Uterus (tissue), 4 donors: Measurements from ENCODE around the gene KIF9. TPM values are rescaled to one million over a fixed set of nuclear protein-coding genes. Genes with fewer than 3 reads are reported as not detected.
A peak's percentile ranks its signal among the peaks of the same experiment; 100 is the strongest.
"Not testable (repeated sequence)": the region's sequence is repeated elsewhere in the genome, so short reads cannot be mapped to it uniquely, and the experiment has no call there.

Source experiments
- DNase-seq, 2 donors: peaks; one replicate each; pipeline ENCODE4 v3.0.0-alpha.2; 2019 to 2020
- H3K27ac ChIP-seq, 2 donors: fragments of 200-600 bp; sonication (generic); 1 replicate in 1 of 2; 2 replicates in 1 of 2; pipeline ENCODE4 v1.5.1; 2016 to 2018
- H3K27me3 ChIP-seq, 2 donors: fragments of 200-600 bp; sonication (generic); one replicate each; pipeline ENCODE4 v1.5.1; 2018 to 2019; ENCODE audit warnings: control low read depth in 1 of 2
- H3K36me3 ChIP-seq, 2 donors: fragments of 200-600 bp; sonication (generic); one replicate each; pipeline ENCODE4 v1.5.1; 2019; ENCODE audit warnings: control low read depth in 1 of 2
- H3K4me1 ChIP-seq, 2 donors: fragments of 200-600 bp; sonication (generic); one replicate each; pipeline ENCODE4 v1.5.1; 2018 to 2019; ENCODE audit warnings: control low read depth in 1 of 2
- H3K4me3 ChIP-seq, 2 donors: fragments of 200-600 bp; sonication (generic); 1 replicate in 1 of 2; 2 replicates in 1 of 2; pipeline ENCODE4 v1.5.1; 2018 to 2019; ENCODE audit warnings: mild to moderate bottlenecking in 1 of 2
- H3K9me3 ChIP-seq, 2 donors: fragments of 200-600 bp; sonication (generic); one replicate each; pipeline ENCODE4 v1.5.1; 2019; ENCODE audit warnings: control low read depth in 1 of 2
- CTCF ChIP-seq, 4 experiments: fragments of 200-600 bp in 2 of 4; fragments of 450-650 bp in 2 of 4; sonication (generic) in 2 of 4; IDR thresholded peaks; one replicate each; pipeline ENCODE4 v1.5.1; 2016 to 2019; ENCODE audit warnings: antibody characterized with exemption in 4 of 4, mild to moderate bottlenecking in 2 of 4, moderate library complexity in 1 of 4
- POLR2A ChIP-seq, 2 donors: fragments of 450-650 bp; IDR thresholded peaks; one replicate each; pipeline ENCODE4 v1.6.1; 2016; ENCODE audit warnings: antibody characterized with exemption in 2 of 2, mild to moderate bottlenecking in 1 of 2, moderate library complexity in 1 of 2
- intact Hi-C: fragments of 100-400 bp; cut with DNase I; formaldehyde crosslinking; loops from one replicate; pipeline ENCODE4 v1.15.1; 2023; ENCODE audit warnings: low total_unique reads
- total RNA-seq, 4 donors: library from RNA; depleted of rRNA in 3 of 4; stranded (reverse); fragments of >200 nt in 3 of 4; gene quantifications; one replicate each; pipeline versions ENCODE4 v1.1.0 to v1.2.4, GENCODE V29; 2014 to 2023
- donor health status: DM: yes; HTN: yes; CAD: no.

Gene KIF9
- total RNA-seq, 4 donors from 2014 or later = 1.8 to 7.4 (median 4.1) TPM; not detected in 1

GRCh38 chr3:47293822-47294221, 11.2 kb upstream of the KIF9 start:
- TF ChIP-seq POLR2A (IDR thresholded peaks at IDR 0.05) = no peak
- TF ChIP-seq CTCF (IDR thresholded peaks at IDR 0.05) = no peak
- no peak overlapping the region for H3K27ac ChIP-seq
- DNase-seq = no peak
- no peaks in the 10 kb centered on the region for H3K27me3 ChIP-seq
- H3K4me1 ChIP-seq = no peaks in the 10 kb centered on the region
- H3K4me3 ChIP-seq = no peak overlapping the region
- no peaks in the 10 kb centered on the region for H3K9me3 ChIP-seq
- H3K36me3 ChIP-seq = no peaks in the 10 kb centered on the region
- intact Hi-C loops = no loop called here

DNA sequence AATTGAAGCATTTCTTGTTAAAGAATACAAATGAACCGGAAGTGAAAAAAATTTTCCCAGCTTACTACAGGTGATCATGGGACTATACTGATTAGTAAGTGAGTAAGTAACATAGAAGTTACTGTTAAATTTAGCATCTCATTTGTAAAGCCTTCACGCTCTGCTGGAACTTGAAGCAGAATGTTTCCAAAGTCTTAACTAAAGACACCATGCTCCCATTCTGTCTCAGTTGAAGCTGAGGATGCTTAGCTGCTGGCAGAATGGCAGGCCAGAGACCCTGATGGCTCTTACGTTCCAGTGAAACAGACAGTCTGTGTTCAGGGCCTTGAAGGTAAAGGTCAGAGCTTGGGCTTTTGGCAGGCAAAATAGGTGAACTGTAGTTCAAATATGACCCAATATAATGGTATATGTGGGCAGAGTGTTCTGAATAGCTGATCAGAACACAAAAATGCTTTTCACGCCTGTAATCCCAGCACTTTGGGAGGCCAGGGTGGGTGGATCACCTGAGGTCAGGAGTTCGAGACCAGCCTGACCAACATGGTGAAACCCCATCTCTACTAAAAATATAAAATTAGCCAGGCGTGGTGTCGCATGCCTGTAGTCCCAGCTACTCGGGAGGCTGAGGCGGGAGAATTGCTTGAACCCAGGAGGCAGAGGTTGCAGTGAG, 9.3 kb upstream of the KIF9 start:
- DNase-seq, H3K27ac ChIP-seq: not testable (repeated sequence)

DNA sequence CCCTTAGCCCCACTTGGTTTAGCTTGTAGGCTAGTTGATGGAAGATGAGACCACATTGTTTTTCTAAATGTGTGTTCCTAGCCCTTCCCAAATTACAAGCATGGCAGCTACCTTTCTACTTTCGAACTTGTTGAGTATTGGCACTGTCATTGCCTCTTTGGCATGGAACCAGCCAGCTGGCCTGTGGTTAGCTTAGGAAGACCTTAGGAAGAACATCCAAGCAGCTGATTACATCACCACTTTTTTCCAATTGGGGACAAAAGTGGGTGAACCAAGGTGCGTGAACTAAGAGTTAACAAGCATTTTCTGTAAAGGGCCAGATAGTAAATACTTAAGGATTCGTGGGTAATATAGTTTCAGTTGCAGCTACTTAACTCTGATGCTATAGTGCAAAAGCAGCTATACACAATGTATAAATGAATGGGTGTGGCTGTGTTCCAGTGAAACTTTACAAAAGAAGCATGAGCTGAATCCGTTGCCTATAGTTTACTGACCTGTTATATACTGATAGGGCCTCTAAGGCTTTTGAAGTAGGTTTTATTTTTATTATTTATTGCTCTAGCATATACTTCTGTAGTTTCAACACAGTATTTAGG, 8.7 kb upstream of the KIF9 start:
- no peaks in the 10 kb centered on the region for H3K4me1 ChIP-seq
- H3K36me3 ChIP-seq = no peaks in the 10 kb centered on the region
- TF ChIP-seq POLR2A (IDR thresholded peaks at IDR 0.05) (no peak), CTCF (IDR thresholded peaks at IDR 0.05) (no peak)
- no peak overlapping the region for H3K27ac ChIP-seq
- H3K4me3 ChIP-seq = no peak overlapping the region
- no peak for DNase-seq
- intact Hi-C loops = no loop called here
- H3K9me3 ChIP-seq = no peaks in the 10 kb centered on the region
- no peaks in the 10 kb centered on the region for H3K27me3 ChIP-seq

More for the DNA sequence above, 9.3 kb upstream of the KIF9 start:
- H3K27me3 ChIP-seq, H3K4me3 ChIP-seq, H3K36me3 ChIP-seq, H3K4me1 ChIP-seq, intact Hi-C loops, H3K9me3 ChIP-seq: not testable (repeated sequence)

DNA sequence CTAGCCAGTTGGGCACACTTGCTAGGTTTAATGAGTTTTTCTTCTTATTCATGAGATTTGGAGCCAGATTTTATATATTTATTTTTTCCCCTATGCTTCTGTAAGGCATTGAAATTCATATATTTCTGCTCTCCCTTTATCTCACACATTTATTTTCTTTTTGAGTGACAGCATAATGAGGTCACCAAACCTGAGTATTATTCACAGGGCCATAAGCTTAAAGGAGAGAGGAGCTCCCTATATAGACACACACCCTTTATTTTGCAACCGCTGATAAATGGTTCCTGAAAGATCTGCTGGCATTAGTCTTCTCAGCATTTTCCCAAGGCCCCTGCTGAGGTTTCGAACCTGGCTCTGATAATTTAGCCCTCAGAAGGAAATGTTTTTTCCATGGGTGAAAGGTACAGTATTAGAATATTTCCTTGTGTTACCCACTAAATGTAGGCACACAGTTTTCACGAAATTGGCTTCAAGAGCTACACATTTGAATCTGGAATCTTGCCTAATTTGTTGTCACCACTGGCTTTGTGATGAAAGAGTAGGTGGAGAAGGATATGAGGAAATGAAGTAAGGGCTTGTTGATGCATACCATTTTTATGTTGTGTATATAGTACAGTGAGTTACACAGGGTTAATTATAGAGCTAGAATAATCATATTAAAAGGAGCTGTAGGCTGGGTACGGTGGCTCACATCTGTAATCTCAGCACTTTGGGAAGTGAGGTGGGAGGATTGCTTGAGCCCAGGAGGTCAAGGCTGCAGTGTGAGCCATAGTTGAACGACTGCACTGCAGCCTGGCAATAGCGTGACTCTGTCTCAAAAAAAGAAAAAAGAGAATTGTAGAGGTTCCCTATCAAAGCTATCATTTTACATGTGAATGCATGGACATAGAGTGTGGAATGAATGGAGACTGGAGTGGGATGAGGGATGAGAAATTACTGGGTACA, 6.6 kb upstream of the KIF9 start:
- intact Hi-C loops = no loop called here
- Histone ChIP-seq H3K27me3 (no peaks in the 10 kb centered on the region), H3K36me3 (no peaks in the 10 kb centered on the region), H3K4me3 (no peak overlapping the region), H3K27ac (no peak overlapping the region), H3K4me1 (peaks cover 5% of the 10 kb centered on the region in 2 donors), H3K9me3 (no peaks in the 10 kb centered on the region)
- no peak for DNase-seq
- TF ChIP-seq POLR2A (IDR thresholded peaks at IDR 0.05) (no peak), CTCF (IDR thresholded peaks at IDR 0.05) (no peak)

GRCh38 chr3:47283591-47284364, 1.2 kb upstream of the KIF9 start:
- TF ChIP-seq POLR2A (IDR thresholded peaks at IDR 0.05) (no peak), CTCF (IDR thresholded peaks at IDR 0.05) (no peak)
- Histone ChIP-seq H3K4me3 (peak overlapping the region; percentile 62 to 74), H3K36me3 (no peaks in the 10 kb centered on the region), H3K4me1 (peaks cover 5 to 15% of the 10 kb centered on the region in 2 donors), H3K9me3 (no peaks in the 10 kb centered on the region), H3K27me3 (no peaks in the 10 kb centered on the region), H3K27ac (peak overlapping the region; percentile 90 to 92)
- intact Hi-C loops = no loop called here
- DNase-seq = no peak
